RWPE1 (cell line): Measurements from ENCODE around the gene HYKK.
"Not testable (repeated sequence)": the region's sequence is repeated elsewhere in the genome, so short reads cannot be mapped to it uniquely, and the experiment has no call there.

ENCODE experiments used
- CTCF ChIA-PET: fragments of 350-600 bp; sonication (Branson Sonifier 250); formaldehyde crosslinking; extraction: SDS; loops from one replicate; lab custom pipeline; 2021; lab: Yijun Ruan, JAX
- POLR2A ChIA-PET: fragments of 400-600 bp; formaldehyde crosslinking; extraction: SDS; loops from one replicate; lab custom pipeline; 2020; ENCODE audit warnings: antibody characterized with exemption; ENCODE audit not compliant: low non-redundant PET; lab: Yijun Ruan, JAX
- DNase-seq: peaks from one replicate; pipeline ENCODE4 v3.0.0; 2012; ENCODE audit warnings: low spot score
- H3K27ac ChIP-seq: fragments of 450-650 bp; 2 replicates; pipeline ENCODE4 v1.5.1; 2017
- CTCF ChIP-seq: fragments of 450-650 bp; conservative IDR thresholded peaks from 2 replicates; pipeline ENCODE4 v1.5.1; 2017; ENCODE audit warnings: low read depth, mild to moderate bottlenecking

Gene HYKK

GRCh38 chr15:78508272-78508671 is 895 bp downstream of the HYKK start:
- no peak overlapping the region for H3K27ac ChIP-seq
- ChIA-PET CTCF (interaction anchor here (0.6 to 0.7 kb wide), 3 partner anchors 55 to 287 kb away, joined by 3 to 4 read pairs (median 3); no protein-coding TSS in a partner anchor), POLR2A (no interaction called here)
- TF ChIP-seq CTCF, result no peak
- peak; percentile 6 for DNase-seq

GRCh38 chr15:78509726-78510312 is 2.4 kb downstream of the HYKK start:
- H3K27ac ChIP-seq, result no peak overlapping the region
- POLR2A ChIA-PET, result no interaction called here
- TF ChIP-seq CTCF, result no peak
- CTCF ChIA-PET, result interaction anchor here (0.7 kb wide), 1 partner anchor 200 kb away, joined by 4 read pairs; no protein-coding TSS in a partner anchor
- DNase-seq, result no peak

GRCh38 chr15:78520035-78520434 is 12.7 kb downstream of the HYKK start:
- CTCF ChIA-PET, DNase-seq, POLR2A ChIA-PET, H3K27ac ChIP-seq: not testable (repeated sequence)

- ChIA-PET POLR2A (no interaction called here), CTCF (no interaction called here)
- no peak overlapping the region for H3K27ac ChIP-seq
- no peak for TF ChIP-seq CTCF
- no peak for DNase-seq
Observed at GRCh38 chr15:78524230-78524629, 16.9 kb downstream of the HYKK start.

- DNase-seq, result no peak
- no peak overlapping the region for H3K27ac ChIP-seq
- POLR2A ChIA-PET, result no interaction called here
- TF ChIP-seq CTCF, result no peak
- CTCF ChIA-PET, result no interaction called here
Observed at GRCh38 chr15:78527325-78527724, 19.9 kb downstream of the HYKK start.

- no peak for TF ChIP-seq CTCF
- CTCF ChIA-PET, result interaction anchor here (0.7 to 0.8 kb wide), 2 partner anchors 104 to 337 kb away, joined by 3 read pairs; no protein-coding TSS in a partner anchor
- DNase-seq, result no peak
- H3K27ac ChIP-seq, result no peak overlapping the region
- POLR2A ChIA-PET, result no interaction called here
Observed at GRCh38 chr15:78533331-78533730, 26.0 kb downstream of the HYKK start.

GRCh38 chr15:78536134-78536533 is 28.8 kb downstream of the HYKK start:
- no peak for TF ChIP-seq CTCF
- POLR2A ChIA-PET, result no interaction called here
- no peak for DNase-seq
- CTCF ChIA-PET, result interaction anchor here (0.6 kb wide), 2 partner anchors 39 to 902 kb away, joined by 3 read pairs; no protein-coding TSS in a partner anchor
- H3K27ac ChIP-seq, result no peak overlapping the region
